Measurements from ENCODE around the gene MB21D2.
A peak's percentile ranks its signal among the peaks of the same experiment; 100 is the strongest.

The MB21D2 gene

DNA sequence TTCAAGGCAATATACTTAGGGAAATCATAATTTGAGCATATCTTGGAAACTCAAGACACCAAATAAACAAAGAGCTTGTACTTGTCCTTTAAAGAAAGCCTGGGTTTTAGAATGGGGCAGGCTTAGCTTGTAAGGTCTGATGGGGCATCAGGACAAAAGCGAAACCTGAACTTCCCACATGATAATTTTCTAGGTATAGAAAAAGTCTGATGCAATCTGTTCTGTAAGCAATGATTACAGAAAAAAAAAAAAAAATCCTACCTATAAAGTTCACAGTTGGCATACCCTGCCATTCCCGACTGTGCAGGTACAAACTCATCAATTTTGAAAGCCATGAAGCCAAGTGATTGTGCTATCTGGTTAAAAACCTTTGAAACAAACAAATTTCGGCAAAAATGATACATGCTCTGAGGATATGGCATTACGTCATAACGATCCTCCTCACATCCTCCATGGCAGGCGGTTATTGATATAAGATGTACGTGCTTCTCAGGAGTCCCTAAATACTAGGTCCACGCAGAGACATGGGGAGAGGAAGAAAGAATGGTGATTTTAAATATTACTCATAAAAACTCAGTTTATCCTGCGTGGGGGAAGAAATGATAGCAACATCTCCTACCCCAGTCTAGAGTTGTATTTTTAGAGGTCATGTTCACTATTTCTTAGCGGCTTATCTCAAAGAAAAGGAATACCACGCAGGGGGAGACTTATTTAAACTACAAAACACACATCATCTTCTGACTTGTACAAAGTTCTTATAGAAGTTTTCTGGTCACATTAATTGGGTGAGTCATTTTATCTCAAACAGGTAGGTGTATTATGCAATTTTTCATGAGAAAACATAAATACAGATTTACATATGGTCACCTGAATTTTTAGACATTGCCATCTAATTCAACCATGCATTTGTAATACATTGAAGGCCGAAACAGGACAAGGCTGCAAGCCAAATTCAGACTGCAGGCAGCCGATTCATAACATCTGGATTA is 27.0 kb downstream of the MB21D2 start:
- DNase-seq (ENCODE audit: low spot score): no peak

DNA sequence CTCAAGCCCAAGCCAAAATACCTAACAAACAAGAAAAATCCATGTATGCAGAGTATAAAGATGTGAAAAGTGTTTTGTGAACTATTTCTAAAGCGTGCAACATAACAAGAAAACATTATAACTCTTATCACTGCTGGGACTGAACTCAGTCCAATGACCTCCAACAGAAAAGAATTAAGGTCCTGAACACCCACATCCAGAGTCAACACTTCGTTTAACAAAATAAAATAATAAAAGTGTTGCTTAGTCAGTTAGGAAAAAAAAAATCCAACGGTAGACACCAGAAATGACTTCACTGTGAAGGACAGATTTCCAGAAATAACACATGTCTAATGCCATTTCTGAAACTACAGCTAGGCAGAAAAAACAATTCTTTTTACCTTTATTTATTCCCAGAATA is 28.0 kb downstream of the MB21D2 start:
- no peak for DNase-seq (ENCODE audit: low spot score)

GRCh38 chr3:192888190-192888589 is 29.5 kb downstream of the MB21D2 start:
- DNase-seq (ENCODE audit: low spot score): no peak

GRCh38 chr3:192887701-192888100 is 30.0 kb downstream of the MB21D2 start:
- DNase-seq (ENCODE audit: low spot score): no peak

- no peak for DNase-seq (ENCODE audit: low spot score)
Measured at GRCh38 chr3:192887047-192887446, 30.6 kb downstream of the MB21D2 start.

- DNase-seq (ENCODE audit: low spot score): no peak
Measured at GRCh38 chr3:192884777-192885773, 32.6 kb downstream of the MB21D2 start.

- peak; percentile 26 for DNase-seq (ENCODE audit: low spot score)
Measured at GRCh38 chr3:192883512-192883911, 34.1 kb downstream of the MB21D2 start.

DNA sequence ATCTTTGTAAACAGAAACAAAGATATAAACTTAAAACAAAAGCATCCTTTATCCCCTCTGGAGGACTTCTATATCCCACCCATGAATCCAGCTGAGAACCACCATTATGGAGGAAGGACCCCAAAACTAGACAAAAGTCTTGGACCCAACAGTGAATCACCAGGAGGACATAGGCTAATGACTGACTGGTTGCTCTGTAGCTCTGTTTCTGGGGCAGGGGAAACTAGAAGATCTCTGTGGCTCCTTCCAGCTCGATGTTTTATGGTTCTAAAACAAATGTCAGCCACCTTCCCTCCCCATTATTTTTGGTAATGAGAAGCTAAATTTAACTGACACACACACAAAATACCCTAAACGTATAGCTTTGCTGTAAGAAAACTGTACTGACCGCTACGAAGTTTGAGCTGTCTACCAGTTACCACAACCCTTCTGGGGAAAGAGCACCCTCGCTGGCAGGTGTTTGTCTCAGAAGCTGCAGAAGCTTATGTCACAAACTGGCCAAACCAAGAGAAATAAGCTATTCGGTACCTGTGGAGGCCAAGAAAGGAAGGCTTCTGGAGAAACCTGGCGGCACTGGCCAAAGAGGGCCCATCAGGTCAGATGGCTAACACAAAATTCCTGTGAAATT is 36.4 kb downstream of the MB21D2 start:
- DNase-seq (ENCODE audit: low spot score): no peak

DNA sequence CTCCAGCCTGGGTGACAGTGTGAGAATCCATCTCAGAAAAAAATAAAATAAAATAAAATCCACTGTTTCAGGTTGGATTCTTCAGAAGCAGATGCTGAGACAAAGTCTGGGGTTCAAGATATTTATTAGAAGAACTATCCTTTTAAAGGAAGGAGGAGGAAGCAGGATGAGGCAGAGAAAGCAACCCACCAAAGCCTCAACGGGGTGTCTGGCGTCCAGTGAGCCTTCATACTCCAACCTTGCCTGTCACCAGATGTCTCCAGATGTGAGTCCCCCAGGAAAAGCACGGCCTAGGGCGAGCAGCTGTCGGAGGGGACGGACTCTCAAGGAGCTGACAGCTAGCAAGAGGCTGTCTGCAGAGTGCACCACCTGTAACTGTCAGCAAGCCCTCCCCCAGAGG is 37.3 kb downstream of the MB21D2 start:
- DNase-seq (ENCODE audit: low spot score): no peak

DNA sequence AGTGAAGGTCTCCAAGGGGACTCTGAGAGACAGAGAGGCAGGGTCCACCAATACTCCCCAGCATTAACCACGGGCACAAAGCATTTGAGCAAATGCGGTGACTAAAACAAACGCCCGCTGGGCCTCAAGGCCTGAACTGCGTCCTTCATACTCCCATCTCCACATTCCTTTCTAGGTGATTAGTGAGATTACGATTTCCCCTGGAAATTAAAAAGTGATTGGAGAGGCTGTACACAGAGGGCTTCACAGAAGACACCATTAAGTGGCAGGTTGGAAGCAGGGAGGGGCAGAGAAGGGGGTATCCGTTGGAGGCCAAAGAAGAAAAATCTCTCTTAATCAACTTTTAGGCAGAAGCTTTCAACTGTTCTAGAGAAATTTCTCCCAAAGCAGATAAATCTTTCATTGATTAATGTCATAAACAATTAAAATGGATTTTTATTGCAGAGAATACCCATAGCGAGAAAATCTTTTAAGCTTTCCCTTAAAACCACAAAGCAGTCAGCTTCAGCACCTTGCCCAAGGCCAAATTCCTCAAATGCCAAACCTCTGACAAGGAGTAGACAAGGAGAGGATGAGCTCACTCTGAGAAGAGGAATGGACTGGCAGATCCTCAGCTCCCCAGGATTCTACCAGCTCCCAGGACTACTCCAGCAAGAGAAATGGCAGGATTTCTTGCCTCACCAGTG is 38.2 kb downstream of the MB21D2 start:
- peak; percentile 88 for DNase-seq (ENCODE audit: low spot score)

DNA sequence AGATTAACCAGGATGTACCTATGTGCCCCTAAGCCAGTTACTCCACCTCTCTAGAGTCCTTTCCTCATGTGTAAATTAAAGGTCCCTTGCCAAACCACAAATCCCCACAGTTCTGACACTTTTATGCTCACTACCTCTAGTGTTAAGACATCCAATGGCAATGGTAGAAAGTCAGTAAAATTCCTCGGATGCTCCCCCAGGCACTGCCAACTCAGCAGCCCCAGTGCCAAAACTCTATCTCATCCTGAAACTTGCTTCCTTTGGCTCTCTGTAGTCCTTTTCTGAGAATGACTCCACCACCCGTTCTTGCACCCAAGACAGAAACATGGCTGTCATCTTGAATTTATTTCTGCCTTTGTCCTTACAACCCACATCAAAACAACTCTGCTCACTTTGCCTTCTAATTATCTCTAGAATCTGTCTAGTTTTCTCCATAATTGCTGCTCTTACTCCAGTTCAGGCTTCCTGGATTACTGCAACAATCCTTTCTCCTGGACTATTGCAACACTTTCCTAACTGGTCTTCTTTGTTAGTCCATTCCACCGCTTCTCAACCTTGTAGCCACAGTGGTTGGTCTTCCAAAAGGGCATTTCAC is 41.6 kb downstream of the MB21D2 start:
- DNase-seq (ENCODE audit: low spot score): no peak

GRCh38 chr3:192870822-192871221 is 46.8 kb downstream of the MB21D2 start:
- no peak for DNase-seq (ENCODE audit: low spot score)

- DNase-seq (ENCODE audit: low spot score): peak; percentile 50
Measured at GRCh38 chr3:192869131-192870031, 48.3 kb downstream of the MB21D2 start.

DNA sequence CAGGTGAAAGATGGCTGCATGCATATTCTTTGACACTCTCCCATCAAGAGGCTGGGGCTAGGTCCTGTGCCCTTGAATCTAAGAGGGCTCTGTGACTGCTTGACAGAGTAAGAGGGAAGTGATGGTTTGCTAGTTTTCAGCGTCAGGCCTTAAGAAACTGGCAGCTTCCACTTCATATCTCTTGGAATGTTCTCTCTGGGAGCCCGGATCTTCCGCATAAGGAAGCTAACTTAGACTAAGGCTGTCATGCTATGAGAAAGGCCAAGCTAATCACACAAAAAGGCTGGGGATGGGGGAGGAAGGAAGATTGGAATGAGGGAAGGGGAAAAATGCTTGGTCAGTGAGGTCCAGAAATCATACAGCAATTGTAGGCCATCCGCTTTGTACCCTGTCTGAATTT is 50.0 kb downstream of the MB21D2 start:
- no peak for DNase-seq (ENCODE audit: low spot score)

- no peak for DNase-seq (ENCODE audit: low spot score)
Measured at GRCh38 chr3:192866804-192867203, 50.9 kb downstream of the MB21D2 start.

- DNase-seq (ENCODE audit: low spot score): no peak
Measured at GRCh38 chr3:192864941-192865340, 52.7 kb downstream of the MB21D2 start.

DNA sequence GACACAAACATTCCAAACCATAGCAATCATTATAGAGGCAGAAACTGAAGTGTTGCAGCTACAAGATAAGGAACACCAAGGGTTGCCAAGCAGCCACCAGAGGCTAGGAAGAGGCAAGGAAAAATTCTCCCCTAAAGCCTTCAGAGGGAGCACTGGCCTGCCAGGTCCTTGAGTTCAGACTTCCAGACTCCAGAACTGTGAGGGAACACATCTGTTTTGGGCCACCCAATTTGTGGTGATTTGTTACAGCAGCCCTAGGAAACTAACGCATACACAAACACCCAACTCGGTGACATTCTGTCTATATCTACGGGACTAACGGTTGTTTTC is 54.6 kb downstream of the MB21D2 start:
- DNase-seq (ENCODE audit: low spot score): no peak

GRCh38 chr3:192862408-192863090 is 55.1 kb downstream of the MB21D2 start:
- DNase-seq (ENCODE audit: low spot score): no peak

DNA sequence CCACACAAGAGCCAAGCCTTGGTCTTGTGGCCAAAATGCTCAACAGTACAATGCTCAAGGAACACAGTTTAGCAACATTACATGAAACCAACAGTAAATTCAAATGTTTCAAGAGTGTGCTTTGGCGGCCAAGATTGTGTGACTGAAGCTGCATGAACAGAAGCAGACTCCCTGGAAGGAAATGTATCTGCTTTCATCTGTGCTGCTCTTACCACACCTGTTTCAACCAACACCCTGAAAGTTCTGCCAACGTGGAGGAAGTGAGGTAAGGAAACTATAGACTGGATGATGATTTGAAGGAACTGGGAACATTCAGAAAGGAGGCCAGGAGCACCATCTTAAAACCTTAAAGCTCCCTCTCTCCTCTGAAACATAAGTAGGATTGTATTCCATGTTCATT is 55.7 kb downstream of the MB21D2 start:
- DNase-seq (ENCODE audit: low spot score): no peak

GRCh38 chr3:192860454-192860853 is 57.2 kb downstream of the MB21D2 start:
- no peak for DNase-seq (ENCODE audit: low spot score)
